Uterus (tissue), 4 donors: Measurements from ENCODE around the gene DYNLT4. TPM values are rescaled to one million over a fixed set of nuclear protein-coding genes. Genes with fewer than 3 reads are reported as not detected.
"Not testable (repeated sequence)": the region's sequence is repeated elsewhere in the genome, so short reads cannot be mapped to it uniquely, and the experiment has no call there.

ENCODE experiments used
- DNase-seq, 2 donors: peaks; one replicate each; pipeline ENCODE4 v3.0.0-alpha.2; 2019 to 2020
- H3K27ac ChIP-seq, 2 donors: fragments of 200-600 bp; sonication (generic); 1 replicate in 1 of 2; 2 replicates in 1 of 2; pipeline ENCODE4 v1.5.1; 2016 to 2018
- H3K27me3 ChIP-seq, 2 donors: fragments of 200-600 bp; sonication (generic); one replicate each; pipeline ENCODE4 v1.5.1; 2018 to 2019; ENCODE audit warnings: control low read depth in 1 of 2
- H3K36me3 ChIP-seq, 2 donors: fragments of 200-600 bp; sonication (generic); one replicate each; pipeline ENCODE4 v1.5.1; 2019; ENCODE audit warnings: control low read depth in 1 of 2
- H3K4me1 ChIP-seq, 2 donors: fragments of 200-600 bp; sonication (generic); one replicate each; pipeline ENCODE4 v1.5.1; 2018 to 2019; ENCODE audit warnings: control low read depth in 1 of 2
- H3K4me3 ChIP-seq, 2 donors: fragments of 200-600 bp; sonication (generic); 1 replicate in 1 of 2; 2 replicates in 1 of 2; pipeline ENCODE4 v1.5.1; 2018 to 2019; ENCODE audit warnings: mild to moderate bottlenecking in 1 of 2
- H3K9me3 ChIP-seq, 2 donors: fragments of 200-600 bp; sonication (generic); one replicate each; pipeline ENCODE4 v1.5.1; 2019; ENCODE audit warnings: control low read depth in 1 of 2
- POLR2A ChIP-seq, 2 donors: fragments of 450-650 bp; IDR thresholded peaks; one replicate each; pipeline ENCODE4 v1.6.1; 2016; ENCODE audit warnings: antibody characterized with exemption in 2 of 2, mild to moderate bottlenecking in 1 of 2, moderate library complexity in 1 of 2
- intact Hi-C: fragments of 100-400 bp; cut with DNase I; formaldehyde crosslinking; loops from one replicate; pipeline ENCODE4 v1.15.1; 2023; ENCODE audit warnings: low total_unique reads
- total RNA-seq, 4 donors: library from RNA; depleted of rRNA in 3 of 4; stranded (reverse); fragments of >200 nt in 3 of 4; gene quantifications; one replicate each; pipeline versions ENCODE4 v1.1.0 to v1.2.4, GENCODE V29; 2014 to 2023
- TF ChIP-seq, protein P1 (sequence below), 4 experiments: fragments of 200-600 bp in 2 of 4; fragments of 450-650 bp in 2 of 4; sonication (generic) in 2 of 4; IDR thresholded peaks; one replicate each; pipeline ENCODE4 v1.5.1; 2016 to 2019; ENCODE audit warnings: antibody characterized with exemption in 4 of 4, mild to moderate bottlenecking in 2 of 4, moderate library complexity in 1 of 4
- donor health status: DM: yes; HTN: yes; CAD: no.

Gene DYNLT4
- total RNA-seq, 4 donors from 2014 or later = 4.4 TPM; not detected in 3

DNA sequence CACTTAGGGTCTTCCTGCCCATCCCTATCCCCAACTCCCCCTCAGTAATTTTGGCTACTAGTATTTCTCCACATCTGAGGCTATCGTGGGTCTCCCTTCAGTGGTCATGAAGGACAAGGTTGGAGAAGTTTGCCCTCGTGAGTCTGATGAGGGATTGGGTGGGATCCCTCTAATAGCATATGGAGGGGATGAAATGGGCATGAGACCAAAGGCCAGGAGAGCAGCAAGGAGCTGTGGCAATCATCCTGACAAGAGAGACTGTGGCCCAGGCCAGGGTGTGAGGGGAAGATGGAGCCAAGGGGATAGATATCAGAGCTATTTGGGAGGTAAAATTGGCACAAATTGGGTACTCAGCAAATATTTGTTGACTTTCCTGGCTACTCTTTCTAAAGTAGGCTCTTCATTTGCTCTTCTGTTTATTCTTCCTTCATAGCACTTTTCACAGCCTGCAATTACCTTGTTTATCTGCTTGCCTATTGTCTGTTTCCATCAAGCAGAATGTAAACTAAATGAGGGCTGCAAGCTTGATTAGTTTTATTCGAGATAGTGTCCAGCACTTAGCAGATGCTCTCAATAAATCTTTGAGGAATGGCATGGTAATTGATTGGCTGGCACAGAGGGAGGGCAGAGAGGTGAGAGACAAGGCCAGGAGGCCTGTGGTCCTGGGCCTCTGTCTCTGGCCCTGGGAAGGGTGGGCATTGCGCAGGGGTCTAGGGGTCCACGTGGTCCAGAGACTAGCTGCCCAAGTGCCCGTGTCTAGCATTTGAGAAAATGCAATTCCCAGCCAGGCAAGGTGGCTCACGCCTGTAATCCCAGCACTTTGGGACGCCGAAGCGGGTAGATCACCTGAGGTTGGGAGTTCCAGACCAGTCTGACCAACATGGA, 8.4 kb downstream of the DYNLT4 start:
- Histone ChIP-seq H3K36me3 (no peaks in the 10 kb centered on the region), H3K4me1 (peaks cover 0 to 8% of the 10 kb centered on the region in 2 donors), H3K9me3 (no peaks in the 10 kb centered on the region), H3K27ac (peak overlapping the region; percentile 88 to 97), H3K4me3 (no peak overlapping the region), H3K27me3 (no peaks in the 10 kb centered on the region)
- intact Hi-C loops = no loop called here
- peak; percentile 20 to 33 for DNase-seq
- TF ChIP-seq, protein P1, sequence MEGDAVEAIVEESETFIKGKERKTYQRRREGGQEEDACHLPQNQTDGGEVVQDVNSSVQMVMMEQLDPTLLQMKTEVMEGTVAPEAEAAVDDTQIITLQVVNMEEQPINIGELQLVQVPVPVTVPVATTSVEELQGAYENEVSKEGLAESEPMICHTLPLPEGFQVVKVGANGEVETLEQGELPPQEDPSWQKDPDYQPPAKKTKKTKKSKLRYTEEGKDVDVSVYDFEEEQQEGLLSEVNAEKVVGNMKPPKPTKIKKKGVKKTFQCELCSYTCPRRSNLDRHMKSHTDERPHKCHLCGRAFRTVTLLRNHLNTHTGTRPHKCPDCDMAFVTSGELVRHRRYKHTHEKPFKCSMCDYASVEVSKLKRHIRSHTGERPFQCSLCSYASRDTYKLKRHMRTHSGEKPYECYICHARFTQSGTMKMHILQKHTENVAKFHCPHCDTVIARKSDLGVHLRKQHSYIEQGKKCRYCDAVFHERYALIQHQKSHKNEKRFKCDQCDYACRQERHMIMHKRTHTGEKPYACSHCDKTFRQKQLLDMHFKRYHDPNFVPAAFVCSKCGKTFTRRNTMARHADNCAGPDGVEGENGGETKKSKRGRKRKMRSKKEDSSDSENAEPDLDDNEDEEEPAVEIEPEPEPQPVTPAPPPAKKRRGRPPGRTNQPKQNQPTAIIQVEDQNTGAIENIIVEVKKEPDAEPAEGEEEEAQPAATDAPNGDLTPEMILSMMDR (IDR thresholded peaks at IDR 0.05) = no peak
- TF ChIP-seq POLR2A (IDR thresholded peaks at IDR 0.05) = no peak

DNA sequence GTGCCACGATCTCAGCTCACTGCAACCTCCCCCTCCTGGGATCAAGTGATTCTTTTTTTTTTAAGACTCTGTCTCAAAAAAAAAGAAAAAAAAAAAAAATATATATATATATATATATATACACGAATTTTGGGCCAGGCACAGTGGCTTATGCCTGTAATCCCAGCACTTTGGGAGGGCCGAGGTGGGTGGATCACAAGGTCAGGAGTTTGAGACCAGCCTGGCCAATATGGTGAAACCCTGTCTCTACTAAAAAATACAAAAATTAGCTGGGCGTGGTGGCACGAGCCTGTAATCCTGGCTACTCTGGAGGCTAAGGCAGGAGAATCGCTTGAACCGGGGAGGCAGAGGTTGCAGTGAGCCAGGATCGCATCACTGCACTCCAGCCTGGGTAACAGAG, 9.3 kb downstream of the DYNLT4 start:
- H3K4me3 ChIP-seq, H3K36me3 ChIP-seq, intact Hi-C loops, H3K9me3 ChIP-seq, H3K27me3 ChIP-seq, H3K4me1 ChIP-seq: not testable (repeated sequence)
- DNase-seq = peak in 1 of 2 donors; percentile 8
- H3K27ac ChIP-seq = peak overlapping the region; percentile 88 to 97

DNA sequence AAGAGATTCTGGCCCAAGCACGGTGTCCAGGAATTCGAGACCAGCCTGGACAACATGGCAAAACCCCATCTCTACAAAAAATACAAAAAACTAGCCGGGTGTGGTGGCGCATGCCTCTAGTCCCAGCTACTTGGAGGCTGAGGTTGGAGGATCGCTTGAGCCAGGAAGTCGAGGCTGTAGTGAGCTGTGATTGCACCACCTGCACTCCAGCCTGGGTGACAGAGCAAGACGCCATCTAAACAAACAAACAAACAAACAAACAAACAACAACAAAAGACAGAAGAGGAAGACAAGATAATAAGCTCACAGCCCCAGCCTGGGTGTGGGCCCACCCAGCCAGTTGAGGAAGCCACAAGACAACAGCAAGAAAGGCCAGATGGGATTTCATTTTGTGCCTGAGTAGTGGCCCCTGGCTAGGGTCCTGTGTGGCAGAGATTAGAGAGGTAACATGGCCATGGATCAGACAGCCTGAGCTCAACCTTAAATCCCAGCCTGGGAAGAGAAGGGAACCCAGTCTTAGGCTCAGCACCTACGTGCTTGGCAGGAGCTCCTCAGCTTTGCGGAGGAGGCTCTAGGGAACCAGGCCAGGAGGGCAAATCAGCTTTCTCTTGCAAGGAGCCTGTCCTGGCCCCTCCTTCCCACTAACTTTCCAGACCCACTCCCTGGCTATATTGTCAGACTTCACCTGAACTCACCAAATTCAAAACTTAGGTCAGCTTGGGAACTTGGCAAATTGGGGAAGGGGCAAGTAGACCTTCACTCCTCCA, 14.2 kb downstream of the DYNLT4 start:
- Histone ChIP-seq H3K36me3 (no peaks in the 10 kb centered on the region), H3K9me3 (no peaks in the 10 kb centered on the region), H3K27ac (no peak overlapping the region), H3K4me3 (no peak overlapping the region), H3K27me3 (no peaks in the 10 kb centered on the region), H3K4me1 (no peaks in the 10 kb centered on the region)
- peak; percentile 52 to 66 for DNase-seq
- TF ChIP-seq POLR2A (IDR thresholded peaks at IDR 0.05) = no peak
- TF ChIP-seq, protein P1 (IDR thresholded peaks at IDR 0.05) = no peak
- intact Hi-C loops = no loop called here

DNA sequence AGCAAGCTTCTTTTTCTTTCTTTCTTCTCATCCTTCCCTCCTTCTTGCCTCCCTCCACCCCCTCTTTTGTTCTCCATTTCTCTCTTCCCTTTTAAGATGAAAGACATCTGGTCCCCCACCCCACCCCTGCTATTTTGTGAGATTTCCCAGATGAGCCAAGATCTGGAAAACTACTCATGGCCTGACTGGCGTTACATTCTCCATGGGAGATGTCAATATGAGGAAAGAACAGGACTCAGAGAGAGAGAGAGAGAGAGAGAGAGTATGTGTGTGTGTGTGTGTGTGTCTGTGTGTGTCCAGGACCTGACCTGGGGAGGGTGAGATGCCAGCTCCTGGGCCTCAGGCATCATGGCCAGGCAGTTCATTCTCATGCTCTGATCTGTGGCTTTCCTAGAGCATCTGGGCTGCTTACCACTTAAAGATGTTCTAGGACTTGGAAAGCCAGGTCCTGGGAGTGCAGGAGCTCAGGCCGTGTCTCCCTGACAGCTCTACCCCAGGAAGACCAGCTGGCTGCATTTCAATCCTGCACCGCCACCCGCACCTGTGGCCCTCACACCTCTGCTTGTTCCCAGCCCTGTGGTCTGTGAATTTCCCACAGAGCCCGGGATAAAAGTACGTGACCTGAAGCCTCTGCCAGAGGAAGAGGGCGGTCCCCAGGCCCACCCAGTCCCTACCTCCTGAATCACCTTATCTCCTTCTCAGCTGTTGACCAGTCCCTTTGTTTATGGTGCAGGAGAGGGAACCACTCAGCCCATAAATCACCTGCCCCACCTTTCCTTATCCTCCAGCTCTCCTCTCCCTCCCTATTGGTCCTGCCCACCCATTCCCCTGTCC, 16.0 kb downstream of the DYNLT4 start:
- DNase-seq = no peak
- H3K27ac ChIP-seq = no peak overlapping the region
- H3K36me3 ChIP-seq = no peaks in the 10 kb centered on the region
- no peaks in the 10 kb centered on the region for H3K4me1 ChIP-seq
- intact Hi-C loops = no loop called here
- no peaks in the 10 kb centered on the region for H3K9me3 ChIP-seq
- TF ChIP-seq, protein P1 (IDR thresholded peaks at IDR 0.05) = no peak
- no peak for TF ChIP-seq POLR2A (IDR thresholded peaks at IDR 0.05)
- H3K4me3 ChIP-seq = no peak overlapping the region
- H3K27me3 ChIP-seq = no peaks in the 10 kb centered on the region

DNA sequence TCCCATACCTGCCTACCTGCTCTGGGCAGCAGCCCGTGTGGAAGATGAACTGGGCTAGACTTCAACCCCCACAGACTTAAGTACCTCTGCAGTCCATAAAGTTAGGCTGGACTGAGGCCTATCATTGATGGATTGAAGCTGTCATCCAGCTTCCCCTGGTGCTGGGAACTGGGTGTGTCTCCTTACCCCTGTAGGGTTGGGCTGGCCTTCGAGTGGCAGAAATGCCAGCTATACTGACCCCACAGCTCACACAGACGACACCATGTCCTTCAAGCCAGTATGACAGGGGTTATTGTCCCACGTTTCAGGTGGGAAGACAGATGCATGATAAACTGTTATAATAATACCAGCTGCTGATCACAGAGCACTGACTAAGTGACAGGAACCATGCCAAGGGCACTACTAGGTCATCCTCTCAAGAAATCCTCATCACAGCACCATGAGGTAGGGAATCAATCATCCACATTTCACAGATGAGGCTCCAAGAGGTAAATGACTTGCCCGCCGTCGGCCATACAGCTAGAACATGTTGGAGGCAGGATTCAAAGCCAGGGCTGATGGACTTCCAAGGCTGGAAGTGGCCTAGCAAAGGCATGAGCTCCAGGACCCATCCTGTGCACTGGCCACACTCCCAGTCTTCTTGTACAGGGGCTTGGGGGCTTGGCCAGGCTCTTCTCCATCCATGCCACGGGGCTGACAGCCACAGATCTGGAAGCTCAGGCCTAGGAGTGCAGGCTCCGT, 18.9 kb downstream of the DYNLT4 start, which contains the start of gene BEST4:
Gene BEST4 (minus strand): TSS at position 51 of the 741 bp plus-strand sequence. CDS start 465 bp downstream, outside the sequence.
- TF ChIP-seq, protein P1 (IDR thresholded peaks at IDR 0.05) = no peak
- TF ChIP-seq POLR2A (IDR thresholded peaks at IDR 0.05) = no peak
- DNase-seq = no peak
- H3K27me3 ChIP-seq = no peaks in the 10 kb centered on the region
- H3K36me3 ChIP-seq = no peaks in the 10 kb centered on the region
- intact Hi-C loops = loop anchor here (5.0 to 10.0 kb wide), 2 partner anchors 47 to 224 kb away; partner anchors contain the start of genes HECTD3 and UROD
- no peaks in the 10 kb centered on the region for H3K9me3 ChIP-seq
- peak within 1 kb of the TSS in 1 of 2 donors; percentile 77 for H3K27ac ChIP-seq
- H3K4me3 ChIP-seq = no peak within 1 kb of the TSS
- peaks cover 0 to 7% of the 10 kb centered on the region in 2 donors for H3K4me1 ChIP-seq
